ENCODE data around the gene KARS1.

GRCh38 chr16:75589306-75589705, 58.2 kb downstream of the KARS1 start:
- TF ChIP-seq CTCF (conservative IDR thresholded peaks at IDR 0.05; ENCODE audit: low read depth, low read length) (no peak), POLR2A (IDR thresholded peaks at IDR 0.05; ENCODE audit: low read depth, low read length) (no peak), SMC3 (IDR thresholded peaks at IDR 0.05; ENCODE audit: low read depth, low read length) (no peak), MXI1 (IDR thresholded peaks at IDR 0.05; ENCODE audit: borderline replicate concordance, low read depth, low read length) (no peak), RFX5 (IDR thresholded peaks at IDR 0.05; ENCODE audit: low read depth, low read length) (no peak), CEBPB (IDR thresholded peaks at IDR 0.05; ENCODE audit: low read depth, low read length) (no peak), RCOR1 (IDR thresholded peaks at IDR 0.05; ENCODE audit: insufficient replicate concordance, low read length) (no peak), CHD1 (IDR thresholded peaks at IDR 0.05; ENCODE audit: low read depth, low read length) (no peak), MAFK (IDR thresholded peaks at IDR 0.05; ENCODE audit: low read depth, low read length) (no peak), RAD21 (IDR thresholded peaks at IDR 0.05; ENCODE audit: low read length) (no peak), USF2 (IDR thresholded peaks at IDR 0.05; ENCODE audit: low read depth, low read length) (no peak), FOS (IDR thresholded peaks at IDR 0.05; ENCODE audit: low read depth, low read length) (no peak), MAZ (IDR thresholded peaks at IDR 0.05; ENCODE audit: borderline replicate concordance, low read depth, low read length) (no peak), BHLHE40 (IDR thresholded peaks at IDR 0.05; ENCODE audit: low read depth, low read length) (no peak)
